Activated naive CD4-positive, alpha-beta T cell (primary cell): ENCODE results near the gene COL5A1.
"Not testable (repeated sequence)": the region's sequence is repeated elsewhere in the genome, so short reads cannot be mapped to it uniquely, and the experiment has no call there.

ENCODE experiments used
- DNase-seq, 4 experiments: peaks; one replicate each; lab custom pipeline; 2025; lab: John Stamatoyannopoulos, UW

The COL5A1 gene

DNA sequence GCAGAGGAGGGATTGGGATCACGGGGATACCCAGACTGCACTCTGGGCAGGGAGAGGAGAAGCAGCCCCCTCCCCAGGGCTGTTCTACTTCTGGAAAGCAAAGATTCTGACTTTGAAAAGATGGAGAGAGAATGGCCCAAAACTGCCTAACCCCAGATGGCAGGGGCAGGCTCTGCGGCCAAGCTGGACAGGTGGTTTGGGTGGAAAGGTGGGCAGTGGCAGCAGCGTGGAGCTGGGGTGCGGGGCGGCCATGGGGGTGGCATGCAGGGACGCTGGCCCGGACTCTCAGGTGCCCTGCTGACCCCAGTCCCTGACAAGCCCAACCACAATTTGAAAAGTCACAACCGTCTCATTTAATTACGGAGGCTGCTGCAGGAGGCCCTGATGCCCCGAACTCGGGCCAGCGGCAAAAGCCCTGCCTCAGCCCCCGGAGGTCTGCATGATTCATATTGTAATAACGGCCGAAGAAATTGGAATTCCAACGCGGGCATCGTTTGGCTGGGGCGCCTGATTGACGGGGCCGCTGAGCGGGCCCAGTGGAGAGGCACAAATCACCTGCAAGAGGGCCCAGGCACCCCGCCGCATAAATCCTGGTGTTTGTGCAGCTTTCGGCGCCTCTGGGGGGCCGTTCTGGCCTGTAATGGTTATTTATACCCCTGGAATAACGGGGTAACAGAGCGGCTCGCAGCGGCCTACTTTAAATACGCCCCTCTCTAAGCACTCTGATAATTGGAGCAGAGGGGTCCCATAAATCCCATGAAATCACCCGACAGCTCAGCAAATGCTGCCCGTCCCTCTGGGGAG is 197.2 kb downstream of the COL5A1 start:
- no peak for DNase-seq

- DNase-seq = no peak
These were observed 198.0 kb downstream of the COL5A1 start for GRCh38 chr9:134839455-134840125.

DNA sequence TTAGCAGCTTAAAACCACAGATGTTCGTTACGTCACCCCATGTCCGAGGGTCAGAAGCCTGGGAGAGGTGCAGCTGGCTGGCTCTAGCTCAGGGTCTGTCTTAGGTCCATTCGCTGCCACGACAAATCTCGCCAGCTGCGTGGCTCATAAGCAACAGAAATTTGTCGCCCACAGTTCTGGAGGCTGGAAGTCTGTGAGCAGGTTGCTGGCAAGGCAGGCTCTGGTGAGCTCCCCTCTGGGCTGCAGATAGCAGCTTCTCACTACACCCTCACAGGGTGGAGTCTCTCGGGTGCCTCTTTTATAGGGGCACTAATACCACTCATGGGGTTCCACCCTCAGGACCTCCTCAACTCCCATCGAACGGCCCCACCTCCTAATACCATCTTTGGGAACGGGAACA is 198.9 kb downstream of the COL5A1 start:
- no peak for DNase-seq

GRCh38 chr9:134841180-134841904 is 199.7 kb downstream of the COL5A1 start:
- no peak for DNase-seq

DNA sequence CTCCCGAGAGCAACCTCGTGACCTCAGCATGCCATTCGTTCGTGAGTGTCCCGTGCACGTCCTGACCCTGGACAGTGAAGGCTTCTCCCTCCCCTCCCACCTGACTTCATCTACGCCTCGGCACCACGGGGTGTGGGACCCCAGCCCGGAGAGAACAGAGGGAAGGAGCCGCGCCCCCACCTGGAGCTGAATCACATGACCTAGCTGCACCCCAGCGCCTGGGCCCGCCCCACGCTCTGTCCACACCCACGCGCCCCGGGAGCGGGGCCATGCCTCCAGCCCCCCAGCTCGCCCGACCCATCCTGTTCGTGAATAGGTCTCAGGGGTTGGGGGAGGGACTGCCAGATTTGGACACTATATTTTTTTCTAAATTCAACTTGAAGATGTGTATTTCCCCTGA is 200.7 kb downstream of the COL5A1 start:
- DNase-seq = no peak

DNA sequence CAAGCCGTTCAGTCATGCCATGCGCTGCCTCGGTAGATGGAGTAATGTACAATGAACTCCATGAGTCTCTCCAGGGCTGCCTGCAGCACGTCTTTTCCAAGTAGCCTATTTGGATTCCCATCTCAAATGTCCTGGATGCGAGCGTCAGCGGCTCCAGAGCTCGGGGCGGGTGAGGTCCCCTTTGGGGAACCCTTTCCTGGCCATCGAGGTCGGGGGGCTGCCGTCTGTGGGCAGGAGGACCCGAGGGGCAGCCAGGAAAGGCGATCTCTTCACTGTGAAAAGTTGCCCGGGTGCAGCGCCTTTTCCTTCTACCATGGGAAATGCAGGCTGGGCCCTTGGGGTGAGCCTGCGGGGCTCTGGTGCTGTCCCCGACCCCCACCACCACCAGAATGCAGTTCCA is 202.1 kb downstream of the COL5A1 start:
- DNase-seq = no peak

DNA sequence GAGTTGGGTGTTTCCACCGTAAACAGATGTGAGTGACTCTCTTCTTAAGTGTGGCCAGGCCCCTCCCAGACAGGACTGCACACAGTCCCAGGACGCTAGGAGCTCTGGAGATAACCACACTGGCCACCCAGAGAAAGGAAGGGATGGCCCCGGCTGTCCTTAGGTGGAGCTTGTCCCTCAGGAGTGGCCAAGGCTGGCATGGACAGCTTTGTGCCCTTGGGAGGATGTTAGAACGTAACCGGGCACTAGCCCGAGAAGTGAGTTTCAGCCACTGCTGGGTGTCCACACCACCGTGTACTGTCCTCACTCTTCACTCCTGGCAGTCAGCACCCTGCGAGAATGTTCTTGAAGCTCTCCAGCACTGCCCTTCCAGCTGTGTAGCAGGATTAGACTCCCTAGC is 203.2 kb downstream of the COL5A1 start:
- no peak for DNase-seq

DNA sequence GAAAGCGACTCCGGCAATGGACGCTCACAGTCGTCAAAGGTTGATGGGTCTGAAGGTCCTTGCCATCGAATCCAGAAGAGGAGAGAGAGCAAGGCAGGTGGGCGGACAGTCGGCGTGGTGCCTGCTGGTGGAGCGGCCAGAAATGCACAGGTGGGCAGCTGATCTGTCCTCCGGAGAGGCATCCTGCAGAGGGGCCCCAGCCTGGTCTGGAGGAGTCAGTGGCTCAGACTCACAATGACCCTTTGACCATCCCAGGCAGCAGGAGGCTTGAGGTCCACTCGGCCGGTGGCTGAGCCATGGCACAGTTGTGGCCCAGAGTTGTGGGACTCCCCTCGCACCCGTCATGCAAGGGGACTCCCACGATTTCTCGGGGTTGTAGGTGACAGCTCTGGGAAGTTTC is 204.6 kb downstream of the COL5A1 start:
- no peak for DNase-seq

DNA sequence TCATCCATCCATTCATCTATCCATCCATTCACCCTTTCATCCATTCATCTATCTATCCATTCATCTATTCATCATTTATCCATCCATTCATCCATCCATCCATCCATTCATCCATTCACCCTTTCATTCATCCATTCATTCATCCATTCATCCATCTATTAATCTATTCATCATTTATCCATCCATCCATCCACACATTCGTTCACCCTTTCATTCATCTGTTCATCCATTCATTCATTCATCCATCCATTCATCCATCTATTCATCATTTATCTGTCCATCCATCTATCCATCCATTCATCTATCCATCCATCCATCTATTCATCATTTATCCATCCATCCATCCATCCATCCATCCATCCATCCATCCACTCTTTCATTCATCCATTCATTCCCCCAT is 205.1 kb downstream of the COL5A1 start:
- DNase-seq = no peak

GRCh38 chr9:134847138-134847537 is 205.5 kb downstream of the COL5A1 start:
- no peak for DNase-seq

DNA sequence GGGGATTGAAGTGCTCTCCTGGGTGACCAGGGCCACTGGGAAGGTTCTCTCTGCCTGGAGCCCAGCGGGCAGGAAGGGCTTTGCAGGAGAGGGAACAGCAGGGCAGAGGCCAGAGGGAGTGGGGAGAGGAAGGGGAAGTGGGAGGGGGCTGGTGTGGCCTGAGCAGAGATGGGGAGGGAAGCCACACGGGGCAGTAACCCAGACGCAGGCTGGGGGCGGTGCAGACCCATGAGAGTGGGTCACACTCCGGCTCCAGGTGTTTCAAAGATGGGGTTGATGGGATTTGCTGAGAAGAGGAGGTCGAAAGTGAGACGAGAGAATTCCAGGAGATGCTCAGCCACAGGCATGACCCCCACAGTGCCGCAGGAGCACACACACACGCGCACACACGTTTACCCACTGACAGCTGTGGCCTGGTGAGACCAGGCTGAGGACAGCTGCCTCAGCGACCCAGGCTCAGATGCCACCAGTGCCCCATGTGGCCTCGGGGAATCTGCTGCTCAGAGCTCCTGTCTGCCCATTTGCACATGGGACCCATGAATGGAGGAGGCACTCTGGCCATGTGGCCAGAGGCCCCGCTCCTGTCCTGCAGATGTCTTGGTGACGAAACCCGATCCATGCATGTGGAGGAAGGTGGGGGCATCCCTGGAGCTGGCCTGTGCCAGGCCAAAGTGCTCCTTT is 206.3 kb downstream of the COL5A1 start:
- no peak for DNase-seq

GRCh38 chr9:134848504-134848903 is 206.9 kb downstream of the COL5A1 start:
- DNase-seq = no peak

DNA sequence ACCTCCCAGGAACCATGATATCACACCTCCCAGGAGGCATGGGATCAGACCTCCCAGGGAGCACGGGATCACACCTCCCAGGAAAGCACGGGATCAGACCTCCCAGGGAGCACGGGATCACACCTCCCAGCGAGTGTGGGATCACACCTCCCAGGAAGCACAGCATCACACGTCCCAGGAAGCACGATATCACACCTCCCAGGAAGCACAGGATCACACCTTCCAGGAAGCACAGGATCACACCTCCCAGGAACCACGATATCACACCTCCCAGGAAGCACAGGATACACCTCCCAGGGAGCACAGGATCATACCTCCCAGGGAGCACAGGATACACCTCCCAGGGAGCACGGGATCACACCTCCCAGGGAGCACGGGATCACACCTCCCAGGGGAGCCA is 209.0 kb downstream of the COL5A1 start:
- DNase-seq = no peak

GRCh38 chr9:134851020-134851419 is 209.4 kb downstream of the COL5A1 start:
- DNase-seq = no peak

DNA sequence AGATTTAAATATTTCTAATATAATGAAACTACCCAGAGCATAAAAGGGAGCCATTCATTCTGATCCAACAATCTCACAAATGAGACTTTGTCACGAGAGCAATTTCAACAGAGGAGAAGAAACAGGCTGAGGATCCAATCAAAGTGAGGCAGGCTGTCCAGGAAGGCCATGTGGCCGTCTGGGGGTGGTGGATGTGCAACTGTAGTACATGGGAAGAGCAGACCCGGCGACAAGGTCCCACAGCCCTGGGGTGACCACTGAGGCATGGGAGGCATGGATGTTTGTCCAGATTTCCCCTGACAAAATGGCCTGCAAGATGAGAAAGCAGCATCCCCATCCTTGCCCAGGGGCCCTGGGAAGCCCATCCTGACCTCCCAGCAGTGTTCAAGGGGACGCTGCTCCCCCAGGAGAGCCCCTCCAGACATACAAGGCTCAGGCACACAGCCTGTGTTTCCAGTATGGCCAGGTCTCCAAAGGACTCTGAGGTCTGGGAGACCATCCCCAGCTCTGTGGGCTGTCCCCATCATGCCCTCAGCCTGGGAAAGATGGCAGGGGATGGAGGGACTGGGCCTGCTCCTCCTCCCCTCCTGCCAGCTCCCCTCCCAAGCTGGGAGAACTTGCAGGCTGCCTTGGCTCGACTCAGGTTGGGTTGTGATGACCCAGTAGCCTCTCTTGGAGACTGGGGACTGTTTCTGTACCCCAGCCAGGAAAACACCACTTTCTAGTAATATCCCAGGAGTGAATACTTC is 211.5 kb downstream of the COL5A1 start:
- no peak for DNase-seq

DNA sequence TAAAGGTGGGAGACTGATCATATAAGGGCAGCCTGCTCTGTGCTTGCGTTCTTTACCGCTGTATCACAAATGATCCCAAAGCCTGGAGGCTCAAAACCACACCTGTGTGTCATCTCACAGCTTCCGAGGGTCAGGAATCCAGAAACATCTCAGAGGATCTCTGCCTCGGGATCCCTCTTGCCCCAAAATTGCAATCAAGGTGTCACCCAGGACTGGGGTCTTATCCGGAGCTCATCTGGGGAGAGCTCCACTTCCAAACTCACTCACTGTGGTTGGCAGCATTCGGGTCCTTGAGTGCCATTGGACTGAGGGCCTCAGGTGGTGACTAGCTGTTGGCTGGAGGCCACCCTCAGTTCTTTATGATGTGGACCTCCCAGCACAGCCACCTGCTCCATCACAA is 212.3 kb downstream of the COL5A1 start:
- no peak for DNase-seq

- no peak for DNase-seq
These were observed 213.0 kb downstream of the COL5A1 start for GRCh38 chr9:134854541-134854981.

- DNase-seq = no peak
These were observed 213.8 kb downstream of the COL5A1 start for GRCh38 chr9:134855231-134855899.

GRCh38 chr9:134855900-134856377 is 214.3 kb downstream of the COL5A1 start:
- no peak for DNase-seq

DNA sequence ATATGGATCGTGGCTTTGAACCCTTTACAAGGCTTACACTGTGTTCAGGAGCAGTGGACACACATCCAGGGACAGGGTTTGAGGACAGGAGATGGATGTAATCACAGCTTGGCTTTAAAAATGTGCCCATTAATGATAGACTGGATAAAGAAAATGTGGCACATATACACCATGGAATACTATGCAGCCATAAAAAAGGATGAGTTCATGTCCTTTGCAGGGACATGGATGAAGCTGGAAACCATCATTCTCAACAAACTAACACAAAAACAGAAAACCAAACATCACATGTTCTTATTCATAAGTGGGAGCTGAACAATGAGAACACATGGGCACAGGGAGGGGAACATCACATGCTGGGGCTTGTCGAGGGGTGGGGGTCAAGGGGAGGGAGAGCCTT is 215.8 kb downstream of the COL5A1 start:
- DNase-seq = not testable (repeated sequence)
